Measurements from ENCODE around the gene JAKMIP3. TPM values are rescaled to one million over a fixed set of nuclear protein-coding genes. Genes with fewer than 3 reads are reported as not detected.

Gene JAKMIP3
- total RNA-seq, 1 donor from 2014 or later: 0.44 TPM

- TF ChIP-seq CTCF (IDR thresholded peaks at IDR 0.05; ENCODE audit: partially characterized antibody, unreplicated experiment): no peak
- Mint-ChIP-seq H3K36me3 (ENCODE audit: unreplicated experiment) (no peaks in the 10 kb centered on the region), H3K9me3 (ENCODE audit: unreplicated experiment) (no peaks in the 10 kb centered on the region), H3K4me1 (ENCODE audit: low read depth, unreplicated experiment) (no peaks in the 10 kb centered on the region), H3K27me3 (ENCODE audit: unreplicated experiment) (no peaks in the 10 kb centered on the region), H3K27ac (ENCODE audit: unreplicated experiment) (no peak overlapping the region), H3K4me3 (ENCODE audit: unreplicated experiment) (no peak overlapping the region)
- DNase-seq: no peak
Observed at GRCh38 chr10:132106431-132106830, 40.7 kb downstream of the JAKMIP3 start.

DNA sequence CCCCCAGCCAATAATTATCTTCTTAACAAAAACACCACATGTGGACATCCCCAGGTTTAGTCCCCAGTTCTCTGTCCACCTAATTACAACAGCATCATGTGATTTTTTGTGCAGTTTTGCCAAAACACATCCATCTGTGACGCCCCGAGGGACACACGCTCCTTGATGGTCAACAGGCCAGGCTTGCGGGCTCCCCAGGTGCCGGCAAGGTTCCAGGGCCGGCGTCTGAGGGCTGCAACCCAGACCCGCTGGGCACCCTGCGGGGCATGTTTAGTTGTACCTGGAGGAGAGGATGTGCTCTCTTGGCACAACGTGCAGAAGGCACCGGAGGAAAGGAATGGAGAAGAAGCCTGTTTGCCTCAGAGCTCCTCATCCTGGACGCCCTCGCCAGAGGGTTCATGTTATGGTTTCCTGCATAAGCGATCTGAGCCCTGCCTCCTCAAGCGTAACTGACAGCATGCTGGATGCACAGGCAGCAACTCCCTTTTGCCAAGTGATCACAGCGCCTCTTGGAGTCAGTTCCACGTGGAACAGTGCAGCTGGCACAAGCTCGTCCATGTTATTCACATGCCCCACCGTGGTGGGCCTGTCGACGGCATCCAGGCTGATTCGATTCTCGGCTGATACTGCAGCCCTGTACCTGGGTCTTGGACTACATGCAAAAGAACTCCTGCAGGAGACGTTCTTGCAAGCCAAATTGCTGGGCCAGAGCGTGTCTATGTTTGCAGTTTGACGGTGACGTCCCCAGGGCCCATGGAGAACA lies 41.6 kb downstream of the JAKMIP3 start:
- H3K4me1 Mint-ChIP-seq (ENCODE audit: low read depth, unreplicated experiment): peaks cover under 1% of the 10 kb centered on the region
- peaks cover under 1% of the 10 kb centered on the region for H3K27me3 Mint-ChIP-seq (ENCODE audit: unreplicated experiment)
- no peaks in the 10 kb centered on the region for H3K36me3 Mint-ChIP-seq (ENCODE audit: unreplicated experiment)
- H3K9me3 Mint-ChIP-seq (ENCODE audit: unreplicated experiment): no peaks in the 10 kb centered on the region
- DNase-seq: no peak
- no peak overlapping the region for H3K4me3 Mint-ChIP-seq (ENCODE audit: unreplicated experiment)
- no peak overlapping the region for H3K27ac Mint-ChIP-seq (ENCODE audit: unreplicated experiment)
- no peak for TF ChIP-seq CTCF (IDR thresholded peaks at IDR 0.05; ENCODE audit: partially characterized antibody, unreplicated experiment)

DNA sequence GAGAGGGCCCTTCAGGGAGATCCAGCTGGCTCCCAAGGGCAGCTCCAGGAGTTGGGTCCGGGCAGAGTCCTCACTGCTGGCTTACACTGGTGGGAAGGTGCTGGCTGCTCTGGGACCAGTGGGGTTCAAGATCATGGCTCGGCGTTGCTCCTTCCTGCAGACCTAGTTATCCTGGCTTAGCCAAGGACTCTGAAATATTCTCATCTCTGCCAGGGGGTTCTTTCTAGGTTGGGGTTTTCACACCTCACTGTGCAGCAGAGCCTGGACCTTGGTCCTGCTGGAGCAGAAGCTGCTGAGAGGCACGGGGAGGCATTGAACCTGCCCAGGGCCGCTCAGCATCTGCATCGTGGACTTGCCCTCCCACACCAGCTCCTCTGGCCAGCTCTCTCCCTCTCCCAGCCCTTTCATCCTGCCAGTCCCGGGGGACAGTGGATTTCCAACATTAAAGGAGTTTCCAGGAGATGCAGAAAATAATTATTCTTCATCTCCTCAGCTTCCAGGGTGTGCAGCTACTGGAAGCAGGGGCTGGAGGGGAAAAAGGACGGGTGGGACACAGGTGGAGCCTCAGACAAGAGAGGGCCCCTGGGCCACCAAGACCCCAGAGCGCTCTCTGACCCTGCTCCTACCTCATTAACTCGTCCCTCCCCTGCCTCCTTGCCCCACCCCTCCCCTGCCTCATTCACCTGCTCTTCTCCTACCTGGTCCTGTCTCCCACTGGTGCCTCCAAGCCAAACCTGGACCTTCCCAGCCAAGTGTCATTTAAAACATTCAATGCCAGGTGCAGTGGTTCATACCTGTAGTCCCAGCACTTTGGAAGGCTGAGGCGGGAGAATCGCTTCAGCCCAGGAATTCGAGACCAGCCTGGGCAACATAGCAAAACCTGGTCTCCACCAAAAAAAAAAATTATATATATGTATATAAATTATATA lies 42.5 kb downstream of the JAKMIP3 start:
- Mint-ChIP-seq H3K9me3 (ENCODE audit: unreplicated experiment) (no peaks in the 10 kb centered on the region), H3K27me3 (ENCODE audit: unreplicated experiment) (peaks cover 2% of the 10 kb centered on the region), H3K27ac (ENCODE audit: unreplicated experiment) (no peak overlapping the region), H3K36me3 (ENCODE audit: unreplicated experiment) (no peaks in the 10 kb centered on the region), H3K4me3 (ENCODE audit: unreplicated experiment) (no peak overlapping the region), H3K4me1 (ENCODE audit: low read depth, unreplicated experiment) (peaks cover 2% of the 10 kb centered on the region)
- DNase-seq: no peak
- TF ChIP-seq CTCF (IDR thresholded peaks at IDR 0.05; ENCODE audit: partially characterized antibody, unreplicated experiment): no peak

DNA sequence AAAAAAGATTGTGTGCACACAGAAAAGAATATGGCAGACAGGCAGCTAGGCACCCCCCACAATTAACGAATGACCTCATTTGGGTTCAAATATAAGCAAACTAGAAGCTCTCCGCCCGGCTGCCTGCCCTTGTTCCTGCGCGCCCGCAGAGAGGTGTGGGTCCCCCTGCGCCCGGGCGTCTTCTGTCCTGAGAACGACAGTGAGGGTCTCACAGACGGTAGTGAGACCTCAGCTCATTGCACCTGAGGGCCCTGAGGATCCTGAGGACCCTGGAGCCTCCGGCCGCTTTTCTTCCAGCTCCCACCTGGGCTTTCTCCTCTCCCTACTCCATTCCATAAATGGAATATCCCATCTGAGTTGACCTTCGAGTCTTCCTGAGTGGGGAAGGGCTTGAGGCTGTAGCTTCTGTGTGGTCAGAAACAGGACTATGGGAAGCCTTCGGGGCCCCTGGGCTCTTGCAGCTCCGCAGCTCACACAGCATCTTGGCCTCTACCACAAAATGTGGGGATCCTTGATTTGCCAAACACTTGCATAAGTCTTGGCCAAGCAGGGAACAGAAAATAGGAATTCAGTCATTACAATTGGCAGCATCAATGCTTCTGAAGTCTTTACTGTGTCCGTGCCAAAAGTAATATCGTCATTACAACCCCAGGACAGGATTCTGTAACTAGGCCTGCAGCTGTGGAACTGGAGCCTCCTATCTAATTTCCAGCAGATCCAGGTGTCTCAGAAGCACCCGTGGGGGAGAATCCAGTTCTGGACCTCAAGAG lies 43.8 kb downstream of the JAKMIP3 start:
- Mint-ChIP-seq H3K27me3 (ENCODE audit: unreplicated experiment) (peaks cover 2% of the 10 kb centered on the region), H3K4me3 (ENCODE audit: unreplicated experiment) (no peak overlapping the region), H3K27ac (ENCODE audit: unreplicated experiment) (no peak overlapping the region), H3K9me3 (ENCODE audit: unreplicated experiment) (no peaks in the 10 kb centered on the region), H3K36me3 (ENCODE audit: unreplicated experiment) (no peaks in the 10 kb centered on the region), H3K4me1 (ENCODE audit: low read depth, unreplicated experiment) (peaks cover 2% of the 10 kb centered on the region)
- DNase-seq: no peak
- TF ChIP-seq CTCF (IDR thresholded peaks at IDR 0.05; ENCODE audit: partially characterized antibody, unreplicated experiment): no peak
